ENCODE data around the gene ZNF484. TPM values are rescaled to one million over a fixed set of nuclear protein-coding genes. Genes with fewer than 3 reads are reported as not detected.
"Not testable (repeated sequence)": the region's sequence is repeated elsewhere in the genome, so short reads cannot be mapped to it uniquely, and the experiment has no call there.

Gene ZNF484
- polyA plus RNA-seq, 3 donors, result 1.1 to 2.7 (median 1.8) TPM

GRCh38 chr9:92883666-92884405, 6.0 kb upstream of the ZNF484 start:
- H3K79me2 ChIP-seq (ENCODE audit: insufficient read depth, low read length); H2AFZ ChIP-seq (ENCODE audit: insufficient read depth, low read depth, low read length, poor library complexity, severe bottlenecking); H3K36me3 Mint-ChIP-seq; H3K36me3 ChIP-seq (replicated peaks in 1 of 2; ENCODE audit: control insufficient read depth in 1 of 2, insufficient read depth in 2 of 2, low read length in 2 of 2); DNase-seq; H3K27ac ChIP-seq (ENCODE audit: low read depth in 1 of 2, low read length in 2 of 2); H3K4me3 Mint-ChIP-seq; H3K4me3 ChIP-seq (replicated peaks in 1 of 3; ENCODE audit: low read depth in 2 of 3, low read length in 3 of 3); H3K27me3 ChIP-seq (ENCODE audit: control insufficient read depth in 2 of 2, insufficient read depth in 2 of 2, low read length in 2 of 2); H3K4me2 ChIP-seq (replicated peaks; ENCODE audit: extremely low read depth, low read length, poor library complexity, severe bottlenecking); H3K9me3 ChIP-seq (replicated peaks in 1 of 2; ENCODE audit: control insufficient read depth in 1 of 2, insufficient read depth in 1 of 2, low read length in 2 of 2); H3K9ac ChIP-seq (ENCODE audit: insufficient read depth, low read length, poor library complexity, severe bottlenecking); H3K9me3 Mint-ChIP-seq; intact Hi-C loops (cut with micrococcal nuclease); H3K4me1 ChIP-seq (ENCODE audit: control insufficient read depth in 1 of 2, insufficient read depth in 2 of 2, low read length in 2 of 2); H4K20me1 ChIP-seq (ENCODE audit: insufficient read depth, low read length); H3K4me1 Mint-ChIP-seq: not testable (repeated sequence)
- 61% methylated on average over 9 of the region's 15 CpGs for WGBS (ENCODE audit: insufficient coverage)
- Mint-ChIP-seq H3K27me3 (ENCODE audit: low read depth in 3 of 3) (peaks cover 19 to 31% (median 29%) of the 10 kb centered on the region in 3 donors), H3K27ac (peak overlapping the region in 1 of 7 donors; percentile 45)

GRCh38 chr9:92882276-92882675, 4.4 kb upstream of the ZNF484 start:
- Histone ChIP-seq H2AFZ (ENCODE audit: insufficient read depth, low read depth, low read length, poor library complexity, severe bottlenecking) (no peak overlapping the region), H3K36me3 (replicated peaks in 1 of 2; ENCODE audit: control insufficient read depth in 1 of 2, insufficient read depth in 2 of 2, low read length in 2 of 2) (no peaks in the 10 kb centered on the region), H3K4me3 (replicated peaks in 1 of 3; ENCODE audit: low read depth in 2 of 3, low read length in 3 of 3) (no peak overlapping the region), H3K9me3 (replicated peaks in 1 of 2; ENCODE audit: control insufficient read depth in 1 of 2, insufficient read depth in 1 of 2, low read length in 2 of 2) (no peaks in the 10 kb centered on the region), H3K9ac (ENCODE audit: insufficient read depth, low read length, poor library complexity, severe bottlenecking) (no peak overlapping the region), H3K27me3 (ENCODE audit: control insufficient read depth in 2 of 2, insufficient read depth in 2 of 2, low read length in 2 of 2) (peaks cover 0 to 2% of the 10 kb centered on the region in 2 donors), H3K4me1 (ENCODE audit: control insufficient read depth in 1 of 2, insufficient read depth in 2 of 2, low read length in 2 of 2) (peaks cover 0 to 3% of the 10 kb centered on the region in 2 donors), H3K4me2 (replicated peaks; ENCODE audit: extremely low read depth, low read length, poor library complexity, severe bottlenecking) (no peak overlapping the region), H4K20me1 (ENCODE audit: insufficient read depth, low read length) (no peaks in the 10 kb centered on the region), H3K27ac (ENCODE audit: low read depth in 1 of 2, low read length in 2 of 2) (no peak overlapping the region), H3K79me2 (ENCODE audit: insufficient read depth, low read length) (peaks cover 4% of the 10 kb centered on the region)
- Mint-ChIP-seq H3K9me3 (peaks cover 0 to 3% (median 2%) of the 10 kb centered on the region in 7 donors), H3K36me3 (peaks cover 0 to 1% of the 10 kb centered on the region in 2 donors), H3K4me1 (peaks cover 8% of the 10 kb centered on the region), H3K4me3 (no peak overlapping the region), H3K27me3 (ENCODE audit: low read depth in 3 of 3) (peaks cover 6 to 16% (median 14%) of the 10 kb centered on the region in 3 donors), H3K27ac (no peak overlapping the region)
- no peak for DNase-seq
- TF ChIP-seq, protein P1, sequence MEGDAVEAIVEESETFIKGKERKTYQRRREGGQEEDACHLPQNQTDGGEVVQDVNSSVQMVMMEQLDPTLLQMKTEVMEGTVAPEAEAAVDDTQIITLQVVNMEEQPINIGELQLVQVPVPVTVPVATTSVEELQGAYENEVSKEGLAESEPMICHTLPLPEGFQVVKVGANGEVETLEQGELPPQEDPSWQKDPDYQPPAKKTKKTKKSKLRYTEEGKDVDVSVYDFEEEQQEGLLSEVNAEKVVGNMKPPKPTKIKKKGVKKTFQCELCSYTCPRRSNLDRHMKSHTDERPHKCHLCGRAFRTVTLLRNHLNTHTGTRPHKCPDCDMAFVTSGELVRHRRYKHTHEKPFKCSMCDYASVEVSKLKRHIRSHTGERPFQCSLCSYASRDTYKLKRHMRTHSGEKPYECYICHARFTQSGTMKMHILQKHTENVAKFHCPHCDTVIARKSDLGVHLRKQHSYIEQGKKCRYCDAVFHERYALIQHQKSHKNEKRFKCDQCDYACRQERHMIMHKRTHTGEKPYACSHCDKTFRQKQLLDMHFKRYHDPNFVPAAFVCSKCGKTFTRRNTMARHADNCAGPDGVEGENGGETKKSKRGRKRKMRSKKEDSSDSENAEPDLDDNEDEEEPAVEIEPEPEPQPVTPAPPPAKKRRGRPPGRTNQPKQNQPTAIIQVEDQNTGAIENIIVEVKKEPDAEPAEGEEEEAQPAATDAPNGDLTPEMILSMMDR (IDR thresholded peaks at IDR 0.05), result no peak
- 88% methylated on average over 1 of the region's 5 CpGs for WGBS (ENCODE audit: insufficient coverage)
- intact Hi-C loops (cut with micrococcal nuclease), result no loop called here

Measured in CD14-positive monocyte (primary cell).